Common myeloid progenitor, CD34-positive (primary cell): ENCODE data around the gene UCP3.

Source experiments
- CTCF ChIA-PET: fragments of 350-600 bp; sonication (Branson Sonifier 250); formaldehyde crosslinking; loops from one replicate; lab custom pipeline; 2021; ENCODE audit warnings: antibody characterized with exemption; lab: Charles Lee
- POLR2A ChIA-PET: fragments of 350-600 bp; sonication (Branson Sonifier 250); formaldehyde crosslinking; loops from one replicate; lab custom pipeline; 2021; ENCODE audit warnings: antibody characterized with exemption; lab: Charles Lee
- DNase-seq, 3 donors: peaks; one replicate each; pipeline versions ENCODE4 v3.0.0 to v3.0.0-alpha.2; 2013
- H3K27ac ChIP-seq, 2 experiments: 1 replicate in 1 of 2; 2 replicates in 1 of 2; pipeline ENCODE4 v1.7.0; 2013; ENCODE audit warnings: inconsistent platforms in 2 of 2, low read length in 2 of 2, mild to moderate bottlenecking in 2 of 2, low read depth in 1 of 2, moderate library complexity in 1 of 2; ENCODE audit not compliant: severe bottlenecking in 2 of 2, insufficient read depth in 1 of 2, poor library complexity in 1 of 2
- H3K27me3 ChIP-seq, 5 experiments: replicated peaks in 2 of 5; 1 replicate in 3 of 5; 2 replicates in 2 of 5; pipeline versions ENCODE4 v1.6.1 to v1.7.0; 2013; ENCODE audit warnings: low read length in 4 of 5, mild to moderate bottlenecking in 2 of 5, moderate library complexity in 2 of 5, inconsistent platforms in 1 of 5; ENCODE audit not compliant: insufficient read depth in 5 of 5, control insufficient read depth in 4 of 5
- H3K36me3 ChIP-seq, 4 experiments: 1 replicate in 2 of 4; 2 replicates in 2 of 4; pipeline versions ENCODE4 v1.6.1 to v1.7.0; 2013; ENCODE audit warnings: low read length in 3 of 4, control low read depth in 1 of 4, mild to moderate bottlenecking in 1 of 4; ENCODE audit not compliant: control insufficient read depth in 4 of 4, insufficient read depth in 4 of 4
- H3K4me1 ChIP-seq, 4 experiments: 1 replicate in 3 of 4; 2 replicates in 1 of 4; pipeline versions ENCODE4 v1.6.1 to v1.7.1; 2013; ENCODE audit warnings: low read length in 3 of 4, mild to moderate bottlenecking in 3 of 4, control low read depth in 1 of 4, inconsistent platforms in 1 of 4, moderate library complexity in 1 of 4; ENCODE audit not compliant: control insufficient read depth in 4 of 4, insufficient read depth in 4 of 4; ENCODE audit errors: control extremely low read depth in 1 of 4
- H3K4me3 ChIP-seq, 7 experiments: 1 replicate in 4 of 7; 2 replicates in 3 of 7; pipeline versions ENCODE4 v1.5.1 to v1.7.0; 2013; ENCODE audit warnings: mild to moderate bottlenecking in 7 of 7, low read length in 6 of 7, moderate library complexity in 6 of 7, inconsistent platforms in 2 of 7, low read depth in 2 of 7, control low read depth in 1 of 7; ENCODE audit not compliant: insufficient read depth in 4 of 7, control insufficient read depth in 1 of 7; ENCODE audit errors: extremely low read depth in 1 of 7
- H3K9me3 ChIP-seq, 5 experiments: 1 replicate in 4 of 5; 2 replicates in 1 of 5; pipeline versions ENCODE4 v1.6.1 to v1.7.1; 2013; ENCODE audit warnings: low read length in 4 of 5, mild to moderate bottlenecking in 2 of 5, inconsistent platforms in 1 of 5, low read depth in 1 of 5, moderate library complexity in 1 of 5; ENCODE audit not compliant: control insufficient read depth in 4 of 5, insufficient read depth in 2 of 5; ENCODE audit errors: control extremely low read depth in 1 of 5
- WGBS: methylation state at CpG from one replicate; pipeline ENCODE4 v1.1.5; 2013; ENCODE audit not compliant: insufficient coverage; 5-methylcytosine and 5-hydroxymethylcytosine counted together

Gene UCP3

GRCh38 chr11:74002832-74003231 lies 6.1 kb downstream of the UCP3 start:
- peaks cover 0 to 19% (median 15%) of the 10 kb centered on the region in 4 experiments for H3K36me3 ChIP-seq
- no peaks in the 10 kb centered on the region for H3K9me3 ChIP-seq
- peaks cover 0 to 26% (median 21%) of the 10 kb centered on the region in 4 experiments for H3K4me1 ChIP-seq
- CTCF ChIA-PET, result interaction anchor here (1.1 to 2.5 kb wide), 4 partner anchors 11 to 37 kb away, joined by 4 to 7 read pairs (median 6); no protein-coding TSS in a partner anchor
- POLR2A ChIA-PET, result interaction anchor here (0.7 kb wide), 1 partner anchor 131 kb away, joined by 3 read pairs; no protein-coding TSS in a partner anchor
- no peak overlapping the region for H3K27ac ChIP-seq
- DNase-seq, result no peak
- no peaks in the 10 kb centered on the region for H3K27me3 ChIP-seq
- 100% methylated on average over 2 of the region's 4 CpGs for WGBS
- no peak overlapping the region for H3K4me3 ChIP-seq

- POLR2A ChIA-PET, result interaction anchor here (0.6 to 0.7 kb wide), 2 partner anchors 56 to 130 kb away, joined by 3 read pairs; no protein-coding TSS in a partner anchor
- Histone ChIP-seq H3K27me3 (no peaks in the 10 kb centered on the region), H3K36me3 (peaks cover 0 to 19% (median 15%) of the 10 kb centered on the region in 4 experiments), H3K4me1 (peaks cover 0 to 26% (median 21%) of the 10 kb centered on the region in 4 experiments), H3K9me3 (no peaks in the 10 kb centered on the region), H3K4me3 (no peak overlapping the region), H3K27ac (no peak overlapping the region)
- WGBS, result 92% methylated on average over 7 of the region's 7 CpGs
- CTCF ChIA-PET, result interaction anchor here (1.1 to 2.5 kb wide), 4 partner anchors 10 to 36 kb away, joined by 3 to 7 read pairs (median 5); no protein-coding TSS in a partner anchor
- no peak for DNase-seq
Observed at GRCh38 chr11:74001822-74002286, 7.0 kb downstream of the UCP3 start.

GRCh38 chr11:74000307-74001133 lies 8.4 kb downstream of the UCP3 start:
- CTCF ChIA-PET, result no interaction called here
- peaks cover 0 to 19% (median 15%) of the 10 kb centered on the region in 4 experiments for H3K36me3 ChIP-seq
- DNase-seq, result no peak
- H3K27me3 ChIP-seq, result no peaks in the 10 kb centered on the region
- no peak overlapping the region for H3K4me3 ChIP-seq
- POLR2A ChIA-PET, result no interaction called here
- H3K4me1 ChIP-seq, result peaks cover 0 to 25% (median 20%) of the 10 kb centered on the region in 4 experiments
- WGBS, result 98% methylated on average over 10 of the region's 14 CpGs
- H3K9me3 ChIP-seq, result no peaks in the 10 kb centered on the region
- no peak overlapping the region for H3K27ac ChIP-seq

- Histone ChIP-seq H3K4me3 (no peak overlapping the region), H3K27ac (no peak overlapping the region), H3K36me3 (peaks cover 0 to 19% (median 15%) of the 10 kb centered on the region in 4 experiments), H3K4me1 (peaks cover 4 to 24% (median 17%) of the 10 kb centered on the region in 4 experiments), H3K9me3 (no peaks in the 10 kb centered on the region), H3K27me3 (no peaks in the 10 kb centered on the region)
- ChIA-PET POLR2A (no interaction called here), CTCF (no interaction called here)
- WGBS, result 97% methylated on average over 7 of the region's 8 CpGs
- DNase-seq, result no peak
Observed at GRCh38 chr11:73999581-74000306, 9.1 kb downstream of the UCP3 start.

- WGBS, result 100% methylated on average over 1 of the region's 13 CpGs
- Histone ChIP-seq H3K4me1 (peaks cover 4 to 22% (median 12%) of the 10 kb centered on the region in 4 experiments), H3K4me3 (no peak overlapping the region), H3K27me3 (no peaks in the 10 kb centered on the region), H3K9me3 (no peaks in the 10 kb centered on the region), H3K36me3 (peaks cover 0 to 19% (median 14%) of the 10 kb centered on the region in 4 experiments), H3K27ac (no peak overlapping the region)
- ChIA-PET CTCF (no interaction called here), POLR2A (no interaction called here)
- no peak for DNase-seq
Observed at GRCh38 chr11:73998846-73999575, 9.9 kb downstream of the UCP3 start.

- H3K4me3 ChIP-seq, result no peak overlapping the region
- H3K27me3 ChIP-seq, result no peaks in the 10 kb centered on the region
- CTCF ChIA-PET, result interaction anchor here (0.9 to 2.0 kb wide), 4 partner anchors 17 to 35 kb away, joined by 3 to 7 read pairs (median 4); no protein-coding TSS in a partner anchor
- POLR2A ChIA-PET, result interaction anchor here (1.2 to 1.6 kb wide), 2 partner anchors 15 to 26 kb away, joined by 3 to 6 read pairs; partner anchors contain the start of gene UCP2
- H3K36me3 ChIP-seq, result peaks cover 0 to 8% (median 1%) of the 10 kb centered on the region in 4 experiments
- peaks cover 4 to 19% (median 10%) of the 10 kb centered on the region in 4 experiments for H3K4me1 ChIP-seq
- H3K27ac ChIP-seq, result no peak overlapping the region
- WGBS, result 80% methylated on average over 6 of the region's 6 CpGs
- DNase-seq, result no peak
- no peaks in the 10 kb centered on the region for H3K9me3 ChIP-seq
Observed at GRCh38 chr11:73997120-73997770, 11.6 kb downstream of the UCP3 start.
